ENCODE measurements around the gene TAF1B. TPM values are rescaled to one million over a fixed set of nuclear protein-coding genes. Genes with fewer than 3 reads are reported as not detected.
A peak's percentile ranks its signal among the peaks of the same experiment; 100 is the strongest.

TAF1B gene
- total RNA-seq, 4 donors from 2014 or later: 0.80 to 18.9 (median 4.4) TPM; not detected in 1

- TF ChIP-seq POLR2A (IDR thresholded peaks at IDR 0.05) (no peak), EP300 (IDR thresholded peaks at IDR 0.05; ENCODE audit: low read depth) (no peak), POLR2AphosphoS5 (IDR thresholded peaks at IDR 0.05) (no peak), CTCF (IDR thresholded peaks at IDR 0.05) (no peak)
- H3K4me3 ChIP-seq: no peak overlapping the region
- H3K9me3 ChIP-seq: no peaks in the 10 kb centered on the region
- no peaks in the 10 kb centered on the region for H3K27me3 ChIP-seq
- intact Hi-C loops (cut with DNase I; ENCODE audit: low total_unique reads) (no loop called here), in situ Hi-C loops (cut with MboI; ENCODE audit: low pct_ligation_motif_present in 1 of 4, low pct_unique_long_range_greater_than_20kb in 1 of 4, low sequenced_read_pairs in 3 of 4) (loop anchor here in 3 of 4 donors (10.0 to 25.0 kb wide), 2 partner anchors 244 to 262 kb away; partner anchors contain the start of gene KLF11 (in 2 of the 3))
- no peaks in the 10 kb centered on the region for H3K36me3 ChIP-seq
- 74% methylated on average over 5 of the region's 5 CpGs; no CpG with 5 or more reads in 1 of the 2 donors for WGBS, 2 donors (ENCODE audit: low coverage in 1 of 2)
- H3K27ac ChIP-seq: peak overlapping the region in 3 of 4 donors; percentile 15 to 37 (median 36)
- no peak for DNase-seq
- H3K4me1 ChIP-seq: peaks cover 11 to 60% (median 32%) of the 10 kb centered on the region in 4 donors
Measured at GRCh38 chr2:9800639-9800974, 42.7 kb upstream of the TAF1B start.

- H3K9me3 ChIP-seq: no peaks in the 10 kb centered on the region
- intact Hi-C loops (cut with DNase I; ENCODE audit: low total_unique reads): no loop called here
- peak overlapping the region; percentile 15 to 53 (median 36) for H3K27ac ChIP-seq
- peaks cover 11 to 60% (median 32%) of the 10 kb centered on the region in 4 donors for H3K4me1 ChIP-seq
- in situ Hi-C loops (cut with MboI; ENCODE audit: low pct_ligation_motif_present in 1 of 4, low pct_unique_long_range_greater_than_20kb in 1 of 4, low sequenced_read_pairs in 3 of 4): loop anchor here in 3 of 4 donors (10.0 to 25.0 kb wide), 2 partner anchors 244 to 261 kb away; partner anchors contain the start of gene KLF11 (in 2 of the 3)
- H3K4me3 ChIP-seq: no peak overlapping the region
- H3K36me3 ChIP-seq: no peaks in the 10 kb centered on the region
- no peak for TF ChIP-seq CTCF (IDR thresholded peaks at IDR 0.05)
- TF ChIP-seq POLR2A (IDR thresholded peaks at IDR 0.05): no peak
- no peak for TF ChIP-seq POLR2AphosphoS5 (IDR thresholded peaks at IDR 0.05)
- TF ChIP-seq EP300 (IDR thresholded peaks at IDR 0.05; ENCODE audit: low read depth): no peak
- 68% methylated on average over 21 of the region's 25 CpGs; no CpG with 5 or more reads in 1 of the 2 donors for WGBS, 2 donors (ENCODE audit: low coverage in 1 of 2)
- no peak for DNase-seq
- no peaks in the 10 kb centered on the region for H3K27me3 ChIP-seq
Measured at GRCh38 chr2:9800975-9801726, 42.1 kb upstream of the TAF1B start.

- no peak overlapping the region for H3K4me3 ChIP-seq
- H3K36me3 ChIP-seq: no peaks in the 10 kb centered on the region
- no peaks in the 10 kb centered on the region for H3K9me3 ChIP-seq
- TF ChIP-seq EP300 (IDR thresholded peaks at IDR 0.05; ENCODE audit: low read depth) (no peak), CTCF (IDR thresholded peaks at IDR 0.05) (no peak), POLR2A (IDR thresholded peaks at IDR 0.05) (no peak), POLR2AphosphoS5 (IDR thresholded peaks at IDR 0.05) (no peak)
- H3K4me1 ChIP-seq: peaks cover 11 to 59% (median 31%) of the 10 kb centered on the region in 4 donors
- DNase-seq: no peak
- in situ Hi-C loops (cut with MboI; ENCODE audit: low pct_ligation_motif_present in 1 of 4, low pct_unique_long_range_greater_than_20kb in 1 of 4, low sequenced_read_pairs in 3 of 4): loop anchor here in 3 of 4 donors (10.0 to 25.0 kb wide), 2 partner anchors 242 to 260 kb away; partner anchors contain the start of gene KLF11 (in 2 of the 3)
- intact Hi-C loops (cut with DNase I; ENCODE audit: low total_unique reads): no loop called here
- H3K27me3 ChIP-seq: no peaks in the 10 kb centered on the region
- H3K27ac ChIP-seq: peak overlapping the region; percentile 12 to 53 (median 26)
- 71 to 100% methylated on average over 1 to 6 of the region's 8 CpGs for WGBS, 2 donors (ENCODE audit: low coverage in 1 of 2)
Measured at GRCh38 chr2:9802576-9802993, 40.7 kb upstream of the TAF1B start.

GRCh38 chr2:9803023-9803805 lies 40.1 kb upstream of the TAF1B start:
- Histone ChIP-seq H3K36me3 (no peaks in the 10 kb centered on the region), H3K4me1 (peaks cover 11 to 53% (median 28%) of the 10 kb centered on the region in 4 donors), H3K9me3 (no peaks in the 10 kb centered on the region), H3K4me3 (no peak overlapping the region), H3K27ac (peak overlapping the region in 1 of 4 donors; percentile 15), H3K27me3 (no peaks in the 10 kb centered on the region)
- TF ChIP-seq CTCF (IDR thresholded peaks at IDR 0.05) (no peak), POLR2A (IDR thresholded peaks at IDR 0.05) (peak; percentile 19), POLR2AphosphoS5 (IDR thresholded peaks at IDR 0.05) (peak in 2 of 3 donors; percentile 29 to 37)
- 53 to 68% methylated on average over 2 to 17 of the region's 17 CpGs for WGBS, 2 donors (ENCODE audit: low coverage in 1 of 2)
- intact Hi-C loops (cut with DNase I; ENCODE audit: low total_unique reads) (no loop called here), in situ Hi-C loops (cut with MboI; ENCODE audit: low pct_ligation_motif_present in 1 of 4, low pct_unique_long_range_greater_than_20kb in 1 of 4, low sequenced_read_pairs in 3 of 4) (loop anchor here in 3 of 4 donors (10.0 to 25.0 kb wide), 2 partner anchors 242 to 259 kb away; partner anchors contain the start of gene KLF11 (in 2 of the 3))
- peak; percentile 84 for DNase-seq

Measured in transverse colon (tissue), 4 donors.